GM18519 (cell line): ENCODE results near the gene TANC1.

Experiments used
- ATAC-seq: cut with Tn5 transposase; IDR thresholded peaks from one replicate; pipeline ENCODE4 v1.9.1; 2021; ENCODE audit warnings: mild to moderate bottlenecking, moderate library complexity; ENCODE audit not compliant: unreplicated experiment, low FRiP score

TANC1 gene

DNA sequence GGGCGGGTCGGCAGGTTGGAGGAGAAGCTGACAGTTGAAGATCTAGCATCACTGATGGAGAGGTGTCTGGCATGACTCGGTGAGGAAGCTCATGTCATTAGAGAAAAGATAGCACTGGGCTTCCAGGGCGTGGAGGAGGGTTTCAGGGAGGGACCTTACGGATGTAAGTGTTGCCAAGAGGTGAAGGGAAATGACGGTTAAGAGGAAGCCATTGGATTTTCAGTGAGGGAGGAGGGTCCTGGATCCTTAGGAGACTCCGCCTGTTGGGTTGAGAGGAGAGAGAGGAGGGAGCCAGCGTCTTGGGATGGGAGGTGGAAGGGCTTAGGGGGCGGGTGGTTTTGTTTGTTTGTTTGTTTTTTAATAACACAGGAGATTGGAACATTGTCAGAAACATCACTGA, 214.9 kb downstream of the TANC1 start:
- ATAC-seq = no peak

DNA sequence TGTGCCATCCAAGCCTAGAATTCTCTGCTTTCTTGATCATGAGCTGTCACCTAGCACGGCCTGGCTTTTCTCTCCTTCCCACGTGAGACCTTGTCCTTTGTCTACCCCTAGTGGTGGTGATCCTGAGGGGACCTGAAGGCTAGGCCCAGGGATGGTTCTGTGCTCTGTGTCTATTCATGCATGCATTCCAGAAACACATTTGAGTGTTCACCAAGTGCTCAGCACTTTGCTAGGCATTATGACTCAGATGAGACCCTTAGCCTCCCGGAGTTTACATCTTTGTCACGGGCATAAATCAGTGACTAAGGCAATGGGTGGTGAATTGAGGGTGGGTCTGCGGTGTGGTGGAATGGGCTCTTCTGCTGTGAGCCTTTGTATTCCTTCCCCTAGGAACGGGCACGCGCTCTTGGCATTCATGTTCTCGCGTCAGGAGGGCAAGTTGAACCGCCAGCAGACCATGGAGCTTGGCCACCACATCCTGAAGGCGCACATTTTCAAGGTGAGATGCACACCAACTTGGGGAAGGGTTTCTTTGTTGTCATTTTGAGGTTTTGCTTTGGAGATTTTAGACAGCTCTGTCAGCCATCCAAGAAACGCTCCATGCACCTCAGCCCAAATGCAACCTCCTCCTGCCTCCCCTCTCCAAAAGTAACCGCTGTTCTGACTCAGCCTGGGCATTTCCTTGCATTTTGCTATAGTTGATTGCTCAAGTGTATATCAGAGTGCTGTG, 217.1 kb downstream of the TANC1 start:
- peak; percentile 84 for ATAC-seq

DNA sequence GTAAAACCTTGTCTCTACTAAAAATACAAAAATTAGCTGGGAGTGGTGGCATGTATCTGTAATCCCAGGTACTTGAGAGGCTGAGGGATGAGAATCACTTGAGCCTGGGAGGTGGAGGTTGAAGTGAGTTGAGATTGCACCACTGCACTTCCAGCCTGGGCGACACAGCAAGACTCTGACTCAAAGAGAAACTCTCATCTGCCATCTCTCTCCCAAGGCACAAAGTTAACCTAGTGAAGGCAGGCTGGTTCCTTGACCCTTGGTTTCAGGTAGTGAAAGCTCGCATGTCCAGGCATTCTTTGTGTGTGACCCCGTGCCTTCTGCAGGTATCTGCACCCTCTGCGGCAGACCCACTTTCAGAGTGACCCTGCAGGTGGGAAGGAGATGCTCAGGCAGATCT, 218.0 kb downstream of the TANC1 start:
- no peak for ATAC-seq

DNA sequence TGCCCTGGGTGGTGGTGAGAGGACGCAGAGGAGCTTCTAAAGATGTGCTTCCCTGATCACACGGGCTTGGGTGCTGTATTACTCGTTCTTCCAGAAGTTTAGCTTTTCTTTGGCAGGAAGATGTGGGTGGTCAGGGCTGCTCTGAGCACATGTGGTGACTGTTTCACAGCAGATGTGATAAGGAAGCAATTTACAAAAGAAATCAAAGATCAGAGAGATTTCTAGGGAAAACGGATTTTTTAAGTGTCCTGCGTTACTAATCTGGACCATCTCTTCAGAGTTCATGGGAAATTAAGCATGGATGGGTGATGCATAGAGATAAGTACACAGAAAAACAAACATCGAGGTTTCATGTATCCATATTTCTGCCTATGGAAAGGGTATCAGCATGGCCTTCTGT, 218.7 kb downstream of the TANC1 start:
- ATAC-seq = no peak

DNA sequence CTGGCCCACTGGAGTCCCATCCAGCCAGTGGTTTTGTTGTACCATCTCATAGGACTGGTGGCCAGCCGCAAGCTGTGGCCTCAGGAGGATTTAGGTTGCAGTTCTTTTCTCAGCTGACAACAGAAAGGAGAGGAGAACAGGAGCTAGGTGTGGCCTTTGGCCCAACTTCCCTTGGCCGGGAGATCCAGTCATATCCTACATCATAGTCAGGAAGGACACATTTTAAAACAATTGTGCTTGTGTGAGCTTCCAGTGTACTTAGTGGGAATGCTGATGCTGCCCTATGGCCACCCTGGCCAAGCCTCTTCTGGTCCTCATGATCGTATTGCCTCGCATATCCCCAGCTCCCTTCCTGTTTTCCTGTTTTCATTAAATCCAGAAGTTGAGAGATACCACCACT, 220.0 kb downstream of the TANC1 start:
- no peak for ATAC-seq

DNA sequence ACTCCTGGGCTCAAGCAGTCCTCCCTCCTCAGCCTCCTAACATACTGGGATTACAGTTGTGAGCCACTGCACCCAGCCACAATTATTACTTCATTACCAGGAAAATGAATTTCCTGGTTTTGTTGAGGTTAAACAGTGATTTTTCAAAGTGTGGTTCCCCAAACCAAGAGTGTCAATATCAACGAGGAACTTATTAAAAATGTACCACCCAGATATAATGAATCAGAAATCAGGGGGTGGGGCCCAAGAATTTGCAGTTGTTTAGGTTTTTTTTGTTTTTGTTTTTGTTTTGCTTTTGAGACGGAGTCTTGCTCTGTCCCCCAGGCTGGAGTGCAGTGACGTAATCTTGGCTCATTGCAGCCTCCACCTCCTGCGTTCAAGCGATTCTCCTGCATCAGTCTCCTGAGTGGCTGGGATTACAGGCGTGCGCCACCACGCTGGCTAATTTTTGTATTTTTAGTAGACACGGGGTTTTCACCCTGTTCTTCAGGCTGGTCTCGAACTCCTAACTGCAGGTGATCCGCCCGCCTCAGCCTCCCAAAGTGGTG, 224.0 kb downstream of the TANC1 start:
- ATAC-seq = no peak

DNA sequence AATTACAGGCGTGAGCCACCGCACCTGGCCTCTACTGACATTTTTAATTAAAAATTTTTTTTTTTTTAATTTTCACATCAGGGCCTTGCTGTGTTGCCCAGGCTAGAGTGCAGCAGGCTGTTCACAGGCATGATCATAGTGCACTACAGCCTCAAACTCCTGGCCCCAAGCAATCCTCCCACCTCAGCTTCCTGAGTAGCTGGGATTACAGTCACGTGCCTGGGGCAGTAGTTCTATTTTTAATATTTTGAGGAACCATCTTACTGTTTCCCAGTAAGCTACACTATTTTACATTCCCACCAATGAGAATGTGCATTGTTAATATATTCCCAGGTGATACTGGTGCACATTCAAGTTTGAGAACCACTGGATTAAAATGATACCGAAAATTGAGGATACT, 225.4 kb downstream of the TANC1 start:
- ATAC-seq = no peak

DNA sequence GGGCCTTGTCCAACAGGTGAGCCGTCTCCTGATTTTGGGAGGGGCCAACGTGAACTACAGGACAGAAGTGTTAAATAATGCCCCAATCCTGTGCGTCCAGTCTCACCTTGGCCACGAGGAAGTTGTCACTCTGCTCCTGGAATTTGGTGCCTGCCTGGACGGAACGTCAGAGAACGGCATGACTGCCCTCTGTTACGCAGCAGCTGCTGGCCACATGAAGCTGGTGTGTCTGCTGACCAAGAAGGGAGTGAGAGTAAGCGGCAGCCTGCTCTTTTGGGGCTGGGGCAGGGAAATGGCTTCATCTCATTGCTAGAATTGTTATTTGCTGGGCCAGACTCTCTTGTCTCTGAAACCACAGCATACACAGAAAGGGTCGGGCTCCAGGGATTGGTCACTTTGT, 225.8 kb downstream of the TANC1 start:
- no peak for ATAC-seq

DNA sequence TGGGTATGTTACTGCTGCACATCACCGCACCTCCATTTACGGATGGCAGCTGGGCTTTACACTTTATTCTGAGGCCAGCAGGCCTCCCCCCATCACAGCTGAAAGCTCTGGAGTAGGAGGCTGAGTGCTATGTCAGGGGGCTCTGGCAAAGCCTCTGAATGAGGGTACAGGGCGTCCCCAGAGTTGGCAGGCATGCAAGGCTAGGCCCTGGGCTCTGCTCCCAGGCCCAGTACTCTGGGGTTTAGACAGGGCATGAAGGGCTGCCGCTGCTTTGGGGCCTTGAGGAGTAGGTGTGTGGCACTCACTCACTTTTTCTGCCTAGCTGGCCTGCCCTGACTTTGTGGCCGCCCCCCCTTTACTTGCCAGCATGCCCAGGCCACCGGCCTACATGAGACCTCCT, 227.3 kb downstream of the TANC1 start:
- ATAC-seq = no peak

DNA sequence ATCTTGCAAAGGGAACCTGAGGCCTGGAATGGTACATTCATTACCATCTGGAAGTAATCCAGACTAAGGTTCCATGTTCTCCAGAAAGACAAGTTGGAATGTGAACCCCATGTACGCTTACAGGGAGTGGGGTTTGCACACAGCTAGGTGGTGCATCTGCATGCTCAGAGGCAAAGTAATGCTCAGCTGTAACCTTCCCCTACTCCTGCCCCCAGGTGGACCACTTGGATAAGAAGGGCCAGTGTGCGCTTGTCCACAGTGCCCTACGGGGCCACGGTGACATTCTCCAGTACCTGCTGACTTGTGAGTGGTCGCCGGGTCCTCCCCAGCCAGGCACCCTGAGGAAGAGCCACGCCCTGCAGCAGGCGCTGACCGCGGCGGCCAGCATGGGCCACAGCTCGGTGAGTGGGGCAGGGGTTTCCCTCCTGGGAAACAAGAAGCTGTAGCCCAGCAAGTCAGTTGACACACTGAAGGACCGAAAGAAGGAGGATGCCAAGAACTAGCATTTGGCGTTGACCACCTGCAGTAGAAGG, 228.0 kb downstream of the TANC1 start:
- no peak for ATAC-seq

DNA sequence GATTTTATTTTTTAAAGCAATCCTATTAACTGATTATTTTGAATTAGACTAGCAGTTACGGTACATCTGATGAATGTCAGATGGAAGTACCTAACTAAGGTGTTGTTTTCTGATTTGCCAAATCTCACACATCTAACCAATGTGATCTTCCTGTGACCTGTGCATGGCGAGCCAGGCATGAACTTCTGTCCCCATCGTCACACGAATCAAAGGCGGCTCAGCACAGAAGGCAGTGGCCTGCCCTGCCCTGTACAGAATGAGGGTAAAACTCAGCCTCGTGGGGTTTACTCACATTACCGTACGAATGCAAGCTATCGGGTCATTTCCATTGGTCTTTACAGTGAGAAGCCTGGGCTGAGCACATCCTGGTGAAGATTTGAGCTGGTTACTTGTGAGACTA, 230.8 kb downstream of the TANC1 start:
- ATAC-seq = no peak

DNA sequence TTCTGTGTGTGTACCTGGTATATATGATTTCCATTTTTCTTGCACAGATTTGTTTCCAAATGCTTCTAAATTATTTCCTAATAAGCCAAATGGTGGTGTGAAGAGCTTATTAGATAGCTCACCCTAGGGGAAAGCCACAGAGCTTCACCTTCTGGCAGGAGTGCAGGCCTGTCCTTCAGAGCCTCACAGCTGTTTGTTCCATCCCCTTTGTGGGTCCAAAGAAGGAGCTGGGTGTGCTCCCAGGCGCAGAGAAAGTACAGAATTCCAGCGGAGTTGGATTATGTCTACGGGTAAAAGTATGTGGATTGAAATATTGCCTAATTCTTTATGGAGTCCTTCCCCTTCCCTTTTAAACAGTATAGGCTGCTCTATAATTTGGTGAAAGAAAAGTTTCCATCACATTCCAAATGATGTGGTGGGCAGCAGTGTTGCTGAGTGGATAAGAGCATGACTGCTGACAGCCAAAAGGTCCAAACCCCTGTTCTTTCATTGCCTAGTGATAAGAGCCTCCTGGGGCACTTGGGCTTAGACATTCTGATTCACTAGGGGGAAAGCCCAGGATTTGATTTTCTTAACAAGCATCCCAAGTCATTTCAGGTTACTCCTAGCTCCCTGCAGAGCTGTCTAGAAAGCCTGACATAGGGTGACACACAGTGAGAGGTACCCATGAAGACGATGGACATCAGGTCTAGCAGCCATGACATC, 231.5 kb downstream of the TANC1 start:
- ATAC-seq = no peak

DNA sequence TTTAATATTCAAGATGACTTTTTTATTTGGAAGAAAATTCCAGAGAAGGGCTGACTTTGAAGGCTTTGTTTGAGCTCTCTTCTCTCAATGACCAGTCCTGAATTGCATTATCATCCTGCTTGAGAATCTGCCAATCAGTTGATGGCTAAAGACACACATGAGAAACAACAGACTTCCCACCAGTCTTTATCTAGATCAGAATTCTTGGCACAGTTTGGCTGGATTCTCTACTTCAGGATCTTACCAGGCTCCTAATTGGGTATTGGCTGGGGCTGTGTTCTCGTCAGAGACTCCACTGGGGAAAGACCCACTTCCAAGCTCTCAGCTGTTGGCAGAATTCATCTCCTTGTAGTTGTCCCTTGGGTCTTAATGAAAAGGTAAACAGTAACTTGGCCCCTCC, 232.1 kb downstream of the TANC1 start:
- no peak for ATAC-seq

DNA sequence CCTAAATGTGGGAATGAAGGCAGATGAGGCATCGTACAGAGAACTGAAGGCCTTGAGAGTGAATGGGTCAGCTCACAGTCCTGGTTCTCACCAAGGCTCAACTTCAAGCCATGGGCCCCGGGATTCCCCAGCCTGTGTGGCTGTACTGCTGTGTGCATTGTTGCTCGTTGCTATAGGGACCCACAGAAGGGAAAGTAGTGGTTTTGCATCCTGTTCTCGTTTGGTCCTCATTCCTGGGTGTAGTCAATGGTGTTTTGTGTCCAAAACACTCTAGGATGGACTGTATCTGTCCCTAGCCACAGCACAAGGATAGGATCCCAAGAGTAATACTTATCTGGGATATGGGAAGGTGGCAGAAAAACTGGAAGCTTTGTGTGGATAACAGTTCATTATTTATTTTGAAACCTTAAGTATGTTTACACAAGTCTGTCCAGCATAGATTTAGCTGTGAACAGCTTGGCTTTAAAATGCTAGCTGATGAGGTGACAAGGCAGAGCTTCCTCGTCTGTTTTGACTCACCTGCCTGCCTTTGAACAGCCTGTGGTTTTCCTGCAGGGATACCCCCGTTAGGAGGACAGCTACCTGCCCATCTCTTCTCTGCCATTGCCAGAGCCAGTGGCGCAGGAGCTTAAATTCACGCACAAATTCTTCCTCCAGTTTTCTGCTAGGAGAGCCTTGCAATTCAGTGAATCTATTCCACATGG, 233.1 kb downstream of the TANC1 start:
- ATAC-seq = peak; percentile 97

DNA sequence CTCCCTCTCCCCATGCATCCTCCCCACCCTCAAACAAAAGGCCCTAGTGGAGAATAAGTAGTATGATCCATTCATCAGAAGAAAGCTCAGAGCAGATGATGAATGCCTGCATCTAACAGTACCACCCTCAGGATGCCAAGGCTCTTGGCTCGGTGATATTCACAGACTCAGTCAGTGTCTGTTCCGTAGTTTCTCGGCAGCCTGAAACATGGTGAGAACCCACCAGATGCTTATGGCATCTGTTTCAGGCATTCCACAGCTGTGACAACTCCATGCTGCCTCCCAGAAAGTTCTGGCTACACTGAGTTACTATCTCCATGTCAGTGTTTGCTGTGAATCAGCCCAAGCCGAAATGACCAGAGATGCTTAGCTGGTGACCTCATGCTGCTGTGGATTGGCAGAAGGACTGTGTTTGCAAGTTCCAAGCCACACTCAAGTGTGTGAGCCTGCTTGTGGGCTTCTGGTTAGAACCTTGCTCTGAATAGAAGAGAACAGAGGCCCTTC, 234.2 kb downstream of the TANC1 start:
- ATAC-seq = no peak

DNA sequence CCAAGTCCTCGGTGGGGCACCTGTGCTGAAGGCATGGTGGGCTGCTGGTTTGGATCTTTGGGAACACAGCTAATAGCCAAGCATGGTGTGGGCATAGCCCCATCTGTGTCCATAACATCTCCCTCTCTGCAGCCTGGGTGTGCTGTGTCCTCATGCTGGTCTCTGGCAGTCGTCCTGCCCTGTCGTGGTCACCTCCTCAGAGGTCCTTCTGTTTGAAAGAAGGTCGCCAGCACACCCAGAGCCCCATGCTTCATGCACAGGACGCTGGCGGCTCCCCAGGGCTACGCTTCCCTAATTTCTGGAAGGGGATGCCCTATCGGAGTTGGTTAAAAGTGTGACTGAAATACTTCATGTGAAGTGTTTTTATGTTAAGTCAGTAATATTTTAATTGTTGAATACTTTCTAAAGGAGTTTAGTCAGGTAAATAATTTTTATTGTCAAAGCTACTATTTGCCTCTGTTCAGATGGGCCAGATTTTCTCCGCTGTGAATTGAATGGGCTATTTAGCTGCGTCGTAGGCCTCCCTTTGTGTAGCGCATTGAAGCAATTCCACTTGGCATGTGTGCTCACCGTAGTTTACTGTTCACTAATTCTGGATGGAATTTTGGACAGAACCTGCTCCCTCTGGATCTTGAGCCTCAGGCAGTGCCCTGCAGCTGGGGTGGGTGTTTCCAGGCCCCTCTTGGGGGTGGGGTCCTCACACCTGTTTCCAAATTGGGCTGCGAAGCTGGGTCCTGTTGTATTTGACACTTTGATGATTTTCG, 236.1 kb downstream of the TANC1 start:
- ATAC-seq = no peak

DNA sequence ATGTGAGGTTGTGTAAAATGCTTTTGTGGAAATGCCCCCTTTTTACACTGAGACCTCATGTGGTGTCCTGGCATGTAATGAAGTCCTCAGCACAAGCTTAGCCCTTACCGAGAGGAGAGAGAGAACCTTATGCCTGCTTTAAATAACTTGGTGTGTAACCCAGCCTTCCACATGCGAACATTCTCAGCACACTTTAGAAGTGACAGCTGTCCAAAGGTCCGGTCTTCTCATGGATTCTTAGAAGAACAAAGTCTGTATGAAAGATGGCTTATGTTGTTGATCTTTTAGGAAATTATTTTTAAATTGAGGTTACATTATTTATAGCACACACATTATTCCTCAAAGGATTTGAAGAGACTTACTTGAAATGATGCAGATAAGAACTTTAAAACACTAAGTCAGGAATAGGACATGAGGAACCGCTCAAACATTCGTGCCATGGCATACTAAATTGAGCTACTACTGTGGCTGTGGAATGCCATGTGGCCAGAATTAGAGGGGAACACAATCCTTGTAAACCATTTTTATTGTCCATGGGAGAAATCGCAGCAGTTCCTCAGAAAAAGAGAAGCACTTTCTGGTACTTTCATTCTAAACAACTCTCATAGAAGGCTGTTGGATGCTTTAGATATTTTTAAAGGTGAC, 238.4 kb downstream of the TANC1 start:
- ATAC-seq = no peak

DNA sequence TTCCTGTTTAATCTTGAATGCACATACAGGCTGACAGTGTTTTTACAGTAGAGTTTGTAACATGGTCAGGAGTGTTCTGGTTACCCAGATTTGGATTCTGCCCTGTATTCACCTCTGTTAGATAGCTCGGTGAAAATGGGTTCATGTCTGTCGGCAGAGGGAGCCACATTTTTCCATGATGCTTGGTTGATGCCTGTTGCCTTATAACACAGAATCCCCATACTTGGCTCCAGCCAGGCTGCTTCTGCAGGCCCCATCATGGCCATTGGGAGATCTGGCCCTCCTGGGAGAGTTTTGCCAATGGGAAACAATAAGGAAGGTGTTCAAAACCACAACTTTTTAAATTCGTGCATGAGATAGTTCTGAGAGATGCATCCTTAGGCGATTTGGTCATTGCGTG, 240.0 kb downstream of the TANC1 start:
- no peak for ATAC-seq

DNA sequence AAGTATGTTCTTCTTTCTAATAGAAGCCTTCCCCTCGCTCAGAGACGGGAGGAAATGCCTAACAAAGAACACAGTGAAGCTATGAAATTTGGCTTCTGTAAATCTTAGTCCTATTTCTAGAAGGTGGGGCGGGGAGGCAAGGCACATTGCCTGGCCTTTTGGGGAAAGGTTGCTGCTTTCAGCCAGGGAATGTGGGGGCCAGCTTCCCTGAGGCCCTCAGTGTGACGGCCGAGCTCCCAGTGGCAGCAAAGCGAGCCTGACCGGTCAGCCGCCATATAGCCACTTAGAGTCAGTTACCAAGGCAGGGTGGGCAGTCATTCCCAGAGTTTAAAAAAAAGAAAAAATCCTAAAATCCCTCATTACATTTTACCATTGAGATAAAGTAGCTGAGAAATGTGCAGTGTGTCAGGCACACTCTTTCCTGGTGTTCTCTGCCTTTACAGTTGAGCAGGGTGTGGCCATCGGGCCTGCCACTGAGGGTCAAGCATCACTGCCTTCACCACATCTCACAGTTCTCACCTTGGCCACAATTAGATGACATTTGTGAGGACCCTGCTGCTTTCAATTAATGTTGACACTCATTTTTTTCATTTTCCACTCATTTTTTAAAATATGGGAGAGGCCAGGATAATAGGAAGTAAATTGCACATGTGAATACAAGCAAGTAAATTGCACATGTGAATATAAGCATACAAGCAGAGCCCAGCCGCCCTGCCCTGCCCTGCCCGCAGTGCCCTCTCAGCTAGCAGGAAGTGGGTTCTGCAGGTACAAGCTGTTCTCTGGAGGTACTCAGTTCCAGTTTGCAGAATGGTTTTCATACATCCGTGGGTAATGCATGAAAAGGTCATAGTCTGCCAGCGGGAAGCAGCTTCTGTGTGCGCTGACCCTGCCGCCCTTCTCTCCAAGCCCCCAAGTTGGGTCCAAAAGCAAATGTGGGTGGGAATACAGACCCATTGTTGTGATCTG, 241.2 kb downstream of the TANC1 start:
- no peak for ATAC-seq
